IPS-15b (cell line): ENCODE measurements around the gene KLHL30.

Experiments
- H3K27me3 ChIP-seq: one replicate; pipeline ENCODE4 v1.6.1; 2013; ENCODE audit warnings: low read length; ENCODE audit not compliant: control insufficient read depth, insufficient read depth
- H3K36me3 ChIP-seq: one replicate; pipeline ENCODE4 v1.6.1; 2013; ENCODE audit warnings: low read length; ENCODE audit not compliant: control insufficient read depth, insufficient read depth
- H3K4me1 ChIP-seq: one replicate; pipeline ENCODE4 v1.6.1; 2013; ENCODE audit warnings: mild to moderate bottlenecking, low read length; ENCODE audit not compliant: control insufficient read depth, insufficient read depth
- H3K4me3 ChIP-seq: one replicate; pipeline ENCODE4 v1.5.1; 2013; ENCODE audit warnings: low read depth, low read length
- H3K9ac ChIP-seq: one replicate; pipeline ENCODE4 v1.6.1; 2013; ENCODE audit warnings: low read depth, mild to moderate bottlenecking, low read length
- H3K9me3 ChIP-seq: one replicate; pipeline ENCODE4 v1.6.1; 2013; ENCODE audit warnings: mild to moderate bottlenecking, low read length; ENCODE audit not compliant: control insufficient read depth, insufficient read depth

KLHL30 gene

DNA sequence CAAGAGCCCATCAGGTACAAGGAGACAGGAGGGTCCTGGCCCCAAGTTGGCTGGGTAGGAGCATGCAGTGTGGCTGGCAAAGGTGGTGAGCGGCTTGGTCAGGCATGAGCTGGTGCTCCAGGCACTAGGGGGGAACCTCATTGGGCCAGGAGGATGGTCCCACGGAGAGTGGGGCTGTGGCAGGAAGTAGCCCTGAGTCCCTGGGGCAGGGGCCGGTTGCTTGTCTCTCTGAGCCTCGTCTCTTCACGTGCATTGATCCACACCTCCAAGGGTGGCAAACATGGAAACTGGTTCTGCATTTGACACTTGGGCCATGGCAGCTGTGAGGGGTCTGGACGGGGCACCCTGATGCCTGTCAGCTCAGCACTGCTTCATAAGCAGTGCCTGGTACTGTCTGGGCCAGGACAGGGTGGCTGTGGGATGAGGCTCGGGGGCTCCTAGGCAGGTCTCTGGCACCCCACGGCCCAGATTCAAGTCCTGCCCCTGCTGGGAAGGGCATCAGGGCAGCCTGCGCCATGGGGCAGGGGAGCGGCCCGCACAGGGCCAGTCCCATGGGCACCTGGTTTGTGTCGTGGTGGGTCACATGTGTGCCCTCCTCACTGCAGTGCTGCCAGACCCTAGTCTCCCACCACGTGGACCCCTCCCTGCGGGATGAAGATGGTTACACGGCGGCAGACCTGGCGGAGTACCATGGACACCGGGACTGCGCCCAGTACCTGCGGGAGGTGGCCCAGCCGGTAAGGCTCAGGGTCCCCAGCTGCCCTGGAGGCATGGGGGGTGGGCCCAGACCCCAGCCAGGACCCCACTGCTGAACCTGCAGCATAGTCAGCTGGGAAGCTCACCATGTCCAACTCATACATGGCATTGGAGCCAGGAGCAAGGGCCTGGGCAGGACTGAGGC lies 21.9 kb upstream of the KLHL30 start:
- no peaks in the 10 kb centered on the region for H3K4me1 ChIP-seq
- no peaks in the 10 kb centered on the region for H3K36me3 ChIP-seq
- no peak overlapping the region for H3K9ac ChIP-seq
- no peak overlapping the region for H3K4me3 ChIP-seq
- no peaks in the 10 kb centered on the region for H3K9me3 ChIP-seq
- no peaks in the 10 kb centered on the region for H3K27me3 ChIP-seq

DNA sequence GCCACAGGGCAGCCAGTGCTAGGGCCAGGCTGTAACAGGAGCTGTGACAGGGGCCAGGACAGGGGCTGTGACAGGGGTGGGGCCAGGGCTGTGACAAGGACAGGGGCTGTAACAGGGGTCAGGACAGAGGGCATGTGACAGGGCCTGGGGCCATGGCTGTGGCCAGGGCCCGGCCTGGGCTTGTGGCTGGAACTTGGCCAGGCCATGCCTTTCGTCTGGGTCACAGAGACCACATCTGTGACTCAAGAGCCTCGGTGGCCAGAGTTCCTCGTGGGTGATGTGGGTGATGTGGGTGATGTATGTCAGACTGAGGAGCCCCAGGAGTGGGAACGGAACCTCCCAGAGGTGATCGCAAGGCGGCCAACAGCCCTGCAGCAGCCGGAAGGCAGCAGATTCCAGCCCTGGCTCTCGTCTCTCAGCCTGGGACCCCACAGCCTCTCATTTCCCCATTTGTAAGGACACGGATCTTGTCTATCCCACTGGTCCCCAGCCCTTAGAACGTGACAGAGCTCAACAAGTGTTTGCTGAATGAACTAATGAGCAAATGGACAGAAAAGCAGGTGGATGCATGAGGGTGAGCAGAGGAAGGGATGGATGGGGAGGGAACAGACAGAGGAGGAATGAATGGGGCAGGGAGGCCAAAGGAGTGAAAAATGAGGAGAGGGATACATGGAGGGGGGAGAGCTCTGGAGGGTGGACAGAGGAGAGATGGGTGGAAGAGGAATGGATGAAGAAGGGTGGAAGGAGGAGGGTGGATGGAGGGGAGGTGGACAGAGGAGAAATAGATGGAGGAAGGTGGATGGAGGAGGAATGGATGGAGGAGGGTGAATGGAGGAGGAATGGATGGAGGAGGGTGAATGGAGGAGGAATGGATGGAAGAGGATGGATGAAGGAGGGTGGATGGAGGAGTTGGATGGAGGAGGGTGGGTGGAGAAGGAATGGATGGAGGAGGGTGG lies 21.0 kb upstream of the KLHL30 start:
- no peaks in the 10 kb centered on the region for H3K27me3 ChIP-seq
- H3K9me3 ChIP-seq = no peaks in the 10 kb centered on the region
- H3K4me3 ChIP-seq = no peak overlapping the region
- no peaks in the 10 kb centered on the region for H3K36me3 ChIP-seq
- no peaks in the 10 kb centered on the region for H3K4me1 ChIP-seq
- no peak overlapping the region for H3K9ac ChIP-seq

DNA sequence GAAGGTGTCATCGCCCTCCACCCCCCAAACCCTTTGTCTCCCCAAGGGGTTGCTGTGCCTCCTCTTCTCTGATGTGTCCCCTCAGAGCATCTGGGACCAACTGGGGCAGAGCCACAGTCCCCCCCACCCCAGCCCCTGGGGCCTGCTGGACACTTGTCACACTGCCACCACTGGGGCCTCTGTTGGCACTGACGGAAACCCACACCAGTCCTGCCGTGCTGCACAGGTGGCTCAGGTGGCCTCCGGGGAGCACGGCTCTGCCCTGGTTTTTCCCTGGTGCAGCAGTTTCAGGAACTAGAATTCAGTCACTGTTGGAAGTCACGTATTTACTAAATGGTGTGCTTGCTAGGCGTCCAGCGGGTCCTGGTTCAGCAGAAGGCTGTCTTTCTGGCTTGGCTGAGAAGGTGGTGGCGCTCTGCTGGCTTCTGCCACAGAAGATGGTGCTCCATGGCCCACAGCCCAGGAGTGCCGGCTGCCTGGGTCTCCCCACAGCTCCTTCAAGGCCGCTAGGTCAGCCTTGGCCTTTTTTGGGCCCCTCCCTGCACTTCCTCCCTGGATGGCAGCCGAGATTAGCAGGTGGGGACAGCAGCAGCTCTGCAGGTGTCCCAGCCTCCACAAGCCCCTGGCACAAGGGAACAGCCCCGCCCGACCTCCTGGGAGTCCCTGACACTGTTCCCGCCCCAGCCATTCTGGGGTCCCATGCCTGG lies 18.6 kb upstream of the KLHL30 start:
- no peaks in the 10 kb centered on the region for H3K4me1 ChIP-seq
- H3K9ac ChIP-seq = no peak overlapping the region
- H3K4me3 ChIP-seq = no peak overlapping the region
- H3K27me3 ChIP-seq = no peaks in the 10 kb centered on the region
- no peaks in the 10 kb centered on the region for H3K9me3 ChIP-seq
- H3K36me3 ChIP-seq = no peaks in the 10 kb centered on the region

DNA sequence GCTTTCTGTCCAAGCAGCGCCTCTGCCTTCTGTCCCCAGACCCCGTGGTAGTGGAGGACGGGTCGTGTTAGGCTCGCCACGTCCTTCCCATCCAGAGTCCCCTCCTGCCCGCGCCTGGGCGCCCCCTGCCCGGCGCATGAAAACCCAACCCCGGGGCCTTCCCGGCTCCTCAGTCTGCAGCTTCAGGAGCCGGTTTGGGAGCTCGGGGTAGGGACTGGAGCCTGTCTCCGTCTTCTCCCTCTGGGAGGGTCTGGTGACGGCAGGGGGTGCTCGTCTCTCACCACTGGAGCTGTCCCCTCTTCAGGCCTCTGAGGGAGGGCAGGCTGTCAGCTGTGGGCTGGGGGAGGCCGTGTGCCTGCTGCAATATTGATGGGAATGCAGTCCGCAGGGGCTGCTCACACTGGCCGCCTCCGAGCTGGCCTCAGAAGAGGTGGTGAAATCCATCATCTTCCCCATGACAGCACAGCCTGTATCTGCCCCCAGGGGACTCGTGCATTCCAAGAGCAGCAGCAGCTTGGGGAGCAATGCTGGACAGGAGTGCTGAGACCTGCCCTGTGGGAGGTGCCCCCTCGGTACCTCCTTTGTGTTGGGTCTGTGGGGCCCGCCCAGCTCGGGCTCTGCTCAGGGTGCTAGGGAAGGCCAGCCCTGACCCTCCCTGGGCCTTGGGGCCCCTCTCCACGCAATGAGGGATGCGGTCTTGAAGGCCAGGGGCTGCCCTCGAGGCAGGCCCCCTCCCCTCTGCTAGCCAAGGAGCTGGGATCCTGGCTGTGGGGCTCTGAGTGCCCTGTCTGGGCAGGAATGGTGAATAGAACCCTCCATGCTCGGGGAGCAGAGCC lies 17.8 kb upstream of the KLHL30 start:
- Histone ChIP-seq H3K36me3 (no peaks in the 10 kb centered on the region), H3K9me3 (no peaks in the 10 kb centered on the region), H3K4me1 (no peaks in the 10 kb centered on the region), H3K9ac (no peak overlapping the region), H3K4me3 (no peak overlapping the region), H3K27me3 (no peaks in the 10 kb centered on the region)

DNA sequence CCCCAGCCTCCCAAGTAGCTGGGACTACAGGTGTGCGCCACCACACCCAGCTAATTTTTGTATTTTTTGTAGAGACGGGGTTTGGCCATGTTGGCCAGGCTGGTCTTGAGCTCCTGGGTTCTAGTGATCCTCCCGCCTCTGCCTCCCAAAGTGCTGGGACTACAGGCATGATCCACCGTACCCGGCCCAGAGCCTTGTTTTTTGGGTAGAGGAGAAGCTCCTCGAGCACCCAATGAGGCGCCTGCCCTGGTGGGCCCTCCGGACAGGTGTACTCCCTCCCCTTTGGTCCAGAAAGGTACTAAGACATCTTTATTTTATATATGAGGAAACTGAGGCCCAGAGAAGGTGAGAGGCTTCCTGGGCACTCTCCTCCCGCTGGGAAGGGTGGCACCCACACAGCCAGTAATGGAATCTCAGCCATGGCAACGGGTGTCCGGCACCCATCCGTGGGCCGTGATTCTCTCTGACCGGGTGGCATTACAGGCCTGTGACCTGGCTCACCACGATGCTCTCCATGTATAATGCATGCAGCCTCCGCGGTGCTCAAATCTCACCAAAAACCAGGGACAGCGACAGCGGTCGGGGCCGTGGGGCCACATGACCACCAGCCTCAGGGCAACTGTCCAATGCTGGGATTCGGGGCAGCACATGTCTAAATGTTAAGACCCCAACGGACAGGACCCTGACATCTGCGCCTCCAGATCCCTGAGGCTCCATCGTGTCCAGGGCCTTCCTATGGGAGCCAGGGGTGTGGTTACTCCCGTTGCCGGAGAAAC lies 16.8 kb upstream of the KLHL30 start:
- no peaks in the 10 kb centered on the region for H3K27me3 ChIP-seq
- H3K9me3 ChIP-seq = no peaks in the 10 kb centered on the region
- H3K4me1 ChIP-seq = no peaks in the 10 kb centered on the region

DNA sequence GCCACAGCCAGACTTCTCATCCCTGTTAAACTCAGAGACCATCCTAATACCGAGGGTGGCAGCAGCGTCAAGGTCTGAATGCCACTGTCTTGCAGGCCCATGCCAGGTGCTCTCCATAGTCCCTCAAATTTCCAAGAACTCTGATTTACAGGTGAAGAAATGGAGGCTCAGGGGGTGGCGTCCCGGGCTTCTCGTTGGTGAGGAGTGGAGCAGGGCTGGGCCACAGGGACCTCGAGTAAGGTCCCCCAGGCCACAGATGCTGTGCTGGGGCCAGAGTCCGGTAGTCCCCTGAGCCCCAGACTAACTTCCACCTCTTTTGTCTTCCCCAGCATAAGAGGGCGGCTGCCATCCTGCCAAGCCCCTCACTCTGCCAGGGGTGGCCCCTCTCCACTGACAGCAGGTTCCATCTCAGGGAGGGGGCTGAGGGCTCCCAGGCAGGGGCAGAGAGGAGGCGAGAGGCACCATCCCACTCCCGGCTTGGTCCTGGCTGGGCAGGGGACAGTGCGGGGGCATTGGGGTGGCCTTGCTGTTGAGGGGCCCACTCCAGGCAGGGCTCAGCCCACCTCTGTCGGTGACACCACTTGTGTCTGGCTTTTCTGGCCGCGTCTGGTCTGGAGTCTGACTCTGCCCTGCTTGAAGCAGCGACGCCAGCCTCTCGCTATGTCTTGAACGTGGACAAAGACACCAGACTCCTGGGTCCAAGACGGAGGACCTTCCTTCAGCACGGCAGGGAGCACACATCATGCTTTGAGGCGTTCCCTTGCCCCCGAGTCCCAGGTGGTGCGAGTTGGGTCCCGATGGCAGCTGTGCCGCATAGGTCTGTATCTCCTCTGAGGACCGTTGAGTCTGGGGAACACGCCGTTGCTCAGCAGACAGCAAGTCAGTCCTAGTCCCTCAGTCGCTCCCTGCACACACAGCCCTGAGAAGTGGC lies 15.9 kb upstream of the KLHL30 start:
- Histone ChIP-seq H3K9ac (no peak overlapping the region), H3K27me3 (no peaks in the 10 kb centered on the region), H3K4me3 (no peak overlapping the region), H3K4me1 (no peaks in the 10 kb centered on the region), H3K9me3 (no peaks in the 10 kb centered on the region), H3K36me3 (no peaks in the 10 kb centered on the region)

More for the DNA sequence above, 16.8 kb upstream of the KLHL30 start:
- H3K9ac ChIP-seq = no peak overlapping the region
- H3K36me3 ChIP-seq = no peaks in the 10 kb centered on the region
- H3K4me3 ChIP-seq = no peak overlapping the region

DNA sequence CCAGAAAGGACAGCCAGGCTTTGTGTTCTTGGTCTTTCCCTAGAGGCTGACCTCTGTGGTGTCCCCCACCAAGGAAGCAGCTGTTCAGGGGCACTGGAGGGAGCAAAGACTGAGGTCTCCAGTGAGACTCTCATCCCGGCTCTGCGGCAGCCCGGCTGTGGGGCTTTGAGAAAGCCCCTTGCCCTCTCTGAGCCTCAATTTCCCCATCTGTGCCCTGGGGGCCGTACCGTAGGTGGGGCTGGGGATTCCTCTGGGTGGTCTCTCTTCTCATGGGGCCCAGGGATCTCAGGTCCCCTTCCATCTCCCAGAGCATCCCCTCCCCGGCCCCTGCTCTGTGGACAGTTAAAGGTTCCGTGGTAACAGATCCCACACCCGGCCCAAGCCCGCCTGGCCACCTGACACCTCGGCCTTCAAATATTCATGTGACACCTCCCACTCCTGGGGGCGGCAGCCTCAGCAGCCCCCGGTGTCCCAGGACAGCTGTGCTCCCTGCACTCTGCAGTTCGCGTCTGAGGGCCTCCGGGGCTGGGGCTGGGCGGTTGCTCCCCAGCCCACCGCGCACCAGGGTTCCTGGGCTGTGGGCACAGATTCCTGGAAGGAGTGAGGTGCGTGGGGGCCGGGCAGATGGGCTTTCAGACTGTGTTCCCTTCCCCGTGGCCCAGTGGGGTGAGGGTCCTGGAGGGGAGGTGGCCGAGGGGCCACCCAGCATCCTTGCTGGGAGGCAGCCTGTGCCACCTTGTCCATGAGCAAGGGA lies 15.1 kb upstream of the KLHL30 start:
- no peaks in the 10 kb centered on the region for H3K36me3 ChIP-seq
- no peaks in the 10 kb centered on the region for H3K27me3 ChIP-seq
- no peak overlapping the region for H3K9ac ChIP-seq
- no peak overlapping the region for H3K4me3 ChIP-seq
- H3K4me1 ChIP-seq = no peaks in the 10 kb centered on the region
- no peaks in the 10 kb centered on the region for H3K9me3 ChIP-seq

DNA sequence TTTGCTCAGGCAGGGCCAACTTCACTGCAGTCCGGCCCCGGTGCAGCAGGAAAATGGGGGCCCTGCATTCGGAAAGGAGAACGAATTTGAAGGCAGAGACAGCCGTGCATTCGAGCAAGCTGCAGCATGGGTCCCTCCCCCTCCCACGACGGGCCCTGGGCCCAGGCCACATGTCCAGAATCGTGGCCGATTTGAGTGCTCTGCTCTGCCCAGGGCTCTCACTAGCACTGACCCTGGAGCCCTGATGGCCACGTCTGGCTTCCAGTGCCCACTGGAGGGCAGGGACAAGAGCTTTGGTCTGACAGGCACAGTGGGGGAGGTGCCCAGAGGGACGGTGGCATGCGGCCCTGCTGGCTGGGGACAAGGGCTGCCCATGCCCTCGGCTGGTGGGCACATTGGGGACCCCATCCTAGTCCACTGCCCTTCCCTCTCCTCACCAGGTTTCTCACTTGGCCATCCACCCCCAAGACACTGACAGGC lies 14.4 kb upstream of the KLHL30 start:
- no peaks in the 10 kb centered on the region for H3K4me1 ChIP-seq
- H3K27me3 ChIP-seq = no peaks in the 10 kb centered on the region
- no peak overlapping the region for H3K9ac ChIP-seq
- no peak overlapping the region for H3K4me3 ChIP-seq
- H3K36me3 ChIP-seq = no peaks in the 10 kb centered on the region
- no peaks in the 10 kb centered on the region for H3K9me3 ChIP-seq

DNA sequence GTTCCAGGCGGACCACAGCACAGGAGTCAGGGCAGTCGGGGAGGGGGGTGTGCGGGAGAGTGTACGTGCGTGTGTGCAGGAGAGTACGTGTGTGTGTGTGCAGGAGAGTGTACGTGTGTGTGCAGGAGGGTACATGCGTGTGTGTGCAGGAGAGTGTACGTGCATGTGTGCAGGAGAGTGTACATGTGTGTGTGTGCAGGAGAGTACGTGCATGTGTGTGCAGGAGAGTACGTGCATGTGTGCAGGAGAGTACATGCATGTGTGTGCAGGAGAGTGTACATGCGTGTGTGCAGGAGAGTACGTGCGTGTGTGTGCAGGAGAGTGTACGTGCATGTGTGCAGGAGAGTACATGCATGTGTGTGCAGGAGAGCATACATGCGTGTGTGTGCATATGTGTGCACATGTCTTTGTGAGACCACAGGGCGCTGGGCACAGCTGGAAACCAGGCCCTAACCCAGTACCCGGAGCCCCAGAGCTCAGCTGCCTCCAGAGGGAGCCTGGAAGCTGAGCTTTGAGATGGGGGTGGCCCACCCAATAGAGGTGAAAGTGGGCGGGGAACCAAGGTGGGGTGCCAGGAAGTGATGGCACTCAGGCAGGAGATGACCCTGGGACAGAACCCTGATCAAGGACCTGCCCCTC lies 13.9 kb upstream of the KLHL30 start:
- no peaks in the 10 kb centered on the region for H3K4me1 ChIP-seq
- H3K9me3 ChIP-seq = no peaks in the 10 kb centered on the region
- no peaks in the 10 kb centered on the region for H3K36me3 ChIP-seq
- no peak overlapping the region for H3K9ac ChIP-seq
- H3K4me3 ChIP-seq = no peak overlapping the region
- no peaks in the 10 kb centered on the region for H3K27me3 ChIP-seq
